Uterus (tissue), 2 donors: Measurements from ENCODE around the gene HSPBP1.

Experiments used
- CTCF ChIP-seq, 4 experiments: fragments of 200-600 bp in 2 of 4; fragments of 450-650 bp in 2 of 4; sonication (generic) in 2 of 4; IDR thresholded peaks; one replicate each; pipeline ENCODE4 v1.5.1; 2016 to 2019; ENCODE audit warnings: antibody characterized with exemption in 4 of 4, mild to moderate bottlenecking in 2 of 4, moderate library complexity in 1 of 4
- POLR2A ChIP-seq, 2 donors: fragments of 450-650 bp; IDR thresholded peaks; one replicate each; pipeline ENCODE4 v1.6.1; 2016; ENCODE audit warnings: antibody characterized with exemption in 2 of 2, mild to moderate bottlenecking in 1 of 2, moderate library complexity in 1 of 2

- no peak for TF ChIP-seq CTCF (IDR thresholded peaks at IDR 0.05)
- TF ChIP-seq POLR2A (IDR thresholded peaks at IDR 0.05) = no peak
These were observed 49.6 kb downstream of the HSPBP1 start for GRCh38 chr19:55230329-55230728.
